Mesenchymal stem cell (in vitro differentiated cells and primary cell): ENCODE data around the gene FHOD1.

Source experiments
- DNase-seq: peaks from one replicate; pipeline ENCODE4 v3.0.0-alpha.2; 2013
- H2AFZ ChIP-seq: one replicate; pipeline ENCODE4 v1.6.1; 2013; ENCODE audit warnings: low read depth, mild to moderate bottlenecking, control low read depth, inconsistent platforms, low read length, moderate library complexity
- H2AK5ac ChIP-seq: 2 replicates; pipeline ENCODE4 v1.6.1; 2013; ENCODE audit warnings: low read length, moderate library complexity, mild to moderate bottlenecking, inconsistent platforms; ENCODE audit not compliant: severe bottlenecking
- H2BK120ac ChIP-seq: one replicate; pipeline ENCODE4 v1.6.1; 2013; ENCODE audit warnings: low read depth, mild to moderate bottlenecking, inconsistent platforms, low read length, moderate library complexity
- H2BK12ac ChIP-seq, 2 experiments: one replicate each; pipeline ENCODE4 v1.6.1; 2013; ENCODE audit warnings: inconsistent platforms in 2 of 2, low read length in 2 of 2, mild to moderate bottlenecking in 2 of 2, moderate library complexity in 2 of 2, control low read depth in 1 of 2
- H2BK15ac ChIP-seq: one replicate; pipeline ENCODE4 v1.6.1; 2013; ENCODE audit warnings: mild to moderate bottlenecking, low read depth, inconsistent platforms; ENCODE audit not compliant: poor library complexity, severe bottlenecking
- H2BK5ac ChIP-seq: 2 replicates; pipeline ENCODE4 v1.6.1; 2013; ENCODE audit warnings: low read depth, mild to moderate bottlenecking, low read length, control low read depth, inconsistent platforms; ENCODE audit not compliant: poor library complexity, severe bottlenecking
- H3K14ac ChIP-seq, 2 experiments: one replicate each; pipeline ENCODE4 v1.6.1; 2013; ENCODE audit warnings: inconsistent platforms in 2 of 2, low read length in 2 of 2, control low read depth in 1 of 2, mild to moderate bottlenecking in 1 of 2, moderate library complexity in 1 of 2
- H3K18ac ChIP-seq, 2 experiments: one replicate each; pipeline ENCODE4 v1.6.1; 2013; ENCODE audit warnings: inconsistent platforms in 2 of 2, low read length in 2 of 2, control low read depth in 1 of 2, low read depth in 1 of 2, mild to moderate bottlenecking in 1 of 2
- H3K23ac ChIP-seq, 2 experiments: one replicate each; pipeline ENCODE4 v1.6.1; 2013; ENCODE audit warnings: inconsistent platforms in 2 of 2, low read length in 2 of 2, mild to moderate bottlenecking in 2 of 2, moderate library complexity in 2 of 2, control low read depth in 1 of 2
- H3K27ac ChIP-seq: 2 replicates; pipeline ENCODE4 v1.5.1; 2013; ENCODE audit warnings: mild to moderate bottlenecking, moderate library complexity, low read length, control low read depth, inconsistent platforms; ENCODE audit not compliant: poor library complexity, severe bottlenecking
- H3K27me3 ChIP-seq, 2 experiments: 2 replicates each; pipeline versions ENCODE4 v1.6.1 to v1.7.0; 2013; ENCODE audit warnings: low read length in 2 of 2, mild to moderate bottlenecking in 2 of 2, moderate library complexity in 2 of 2, control low read depth in 1 of 2, inconsistent platforms in 1 of 2; ENCODE audit not compliant: control insufficient read depth in 1 of 2, insufficient read depth in 1 of 2
- H3K36me3 ChIP-seq, 2 experiments: 2 replicates each; pipeline versions ENCODE4 v1.6.1 to v1.7.0; 2013; ENCODE audit warnings: low read length in 2 of 2, control low read depth in 1 of 2, inconsistent platforms in 1 of 2, low read depth in 1 of 2, mild to moderate bottlenecking in 1 of 2; ENCODE audit not compliant: insufficient read depth in 2 of 2, control insufficient read depth in 1 of 2
- H3K4ac ChIP-seq, 2 experiments: one replicate each; pipeline ENCODE4 v1.6.1; 2013; ENCODE audit warnings: inconsistent platforms in 2 of 2, low read length in 2 of 2, mild to moderate bottlenecking in 2 of 2, moderate library complexity in 2 of 2, control low read depth in 1 of 2, low read depth in 1 of 2
- H3K4me1 ChIP-seq: 2 replicates; pipeline ENCODE4 v1.6.1; 2013; ENCODE audit warnings: low read depth, low read length, control low read depth; ENCODE audit not compliant: control insufficient read depth, insufficient read depth
- H3K4me2 ChIP-seq: 2 replicates; pipeline ENCODE4 v1.6.1; 2013; ENCODE audit warnings: low read length, mild to moderate bottlenecking, inconsistent platforms; ENCODE audit not compliant: poor library complexity, severe bottlenecking
- H3K4me3 ChIP-seq, 2 experiments: 2 replicates each; pipeline versions ENCODE4 v1.5.1 to v1.7.0; 2013; ENCODE audit warnings: low read length in 2 of 2, mild to moderate bottlenecking in 2 of 2, control low read depth in 1 of 2, low read depth in 1 of 2; ENCODE audit not compliant: insufficient read depth in 1 of 2
- H3K79me1 ChIP-seq: replicated peaks from 2 replicates; pipeline ENCODE4 v1.6.1; 2013; ENCODE audit warnings: mild to moderate bottlenecking, control low read depth, low read length, inconsistent platforms; ENCODE audit not compliant: poor library complexity, severe bottlenecking
- H3K9ac ChIP-seq: 2 replicates; pipeline ENCODE4 v1.7.0; 2013; ENCODE audit warnings: mild to moderate bottlenecking, low read length, moderate library complexity
- H3K9me3 ChIP-seq: 2 replicates; pipeline ENCODE4 v1.7.0; 2013; ENCODE audit warnings: mild to moderate bottlenecking, low read length; ENCODE audit not compliant: control insufficient read depth
- H4K8ac ChIP-seq: one replicate; pipeline ENCODE4 v1.6.1; 2013; ENCODE audit warnings: inconsistent platforms, mild to moderate bottlenecking, low read length, moderate library complexity
- H4K91ac ChIP-seq: one replicate; pipeline ENCODE4 v1.6.1; 2013; ENCODE audit warnings: mild to moderate bottlenecking, low read length, inconsistent platforms
- WGBS: methylation state at CpG from one replicate; pipeline ENCODE4 v1.1.7; 2013; ENCODE audit warnings: mixed read lengths; 5-methylcytosine and 5-hydroxymethylcytosine counted together

Gene FHOD1

DNA sequence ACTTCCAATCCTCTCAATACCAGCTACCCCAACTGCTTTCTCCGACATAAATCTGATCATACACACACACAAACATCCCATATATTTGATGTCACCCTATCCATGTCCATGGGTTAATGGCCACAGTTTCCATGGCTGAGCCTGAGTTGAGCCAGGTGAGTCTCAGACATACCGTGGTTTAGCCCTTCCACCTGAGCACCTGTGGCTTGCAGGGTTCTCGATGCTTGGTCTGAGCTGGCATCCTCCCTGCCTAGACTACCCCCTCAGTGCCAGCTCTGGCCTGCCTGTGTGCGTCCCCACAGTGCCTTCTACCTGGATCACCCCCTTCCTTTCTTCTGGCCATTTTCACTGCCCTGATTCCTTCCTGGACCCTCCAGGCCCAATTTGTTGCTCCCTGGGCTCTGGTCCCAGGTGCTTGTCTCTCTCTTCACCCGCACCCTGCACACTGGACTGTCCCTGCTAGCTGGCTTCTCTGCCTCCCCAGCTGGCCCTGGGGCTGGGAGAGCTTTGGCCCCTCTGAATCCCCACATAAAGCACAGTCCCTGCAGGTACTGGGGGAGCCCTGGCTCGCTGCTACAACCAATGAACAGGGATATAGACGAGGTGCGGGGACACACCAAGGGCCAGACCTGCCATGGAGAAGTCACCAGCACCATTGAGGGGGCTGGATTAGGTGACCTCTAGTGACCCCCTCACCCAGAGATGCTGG lies 41.0 kb downstream of the FHOD1 start:
- no peaks in the 10 kb centered on the region for H3K9me3 ChIP-seq
- no peak overlapping the region for H3K27ac ChIP-seq
- WGBS, result 97% methylated on average over 8 of the region's 8 CpGs
- H2BK120ac ChIP-seq, result no peak overlapping the region
- peaks cover 1% of the 10 kb centered on the region for H3K79me1 ChIP-seq
- H3K4me3 ChIP-seq, result no peak overlapping the region
- no peak overlapping the region for H3K4me2 ChIP-seq
- no peak overlapping the region for H3K14ac ChIP-seq
- no peak overlapping the region for H3K23ac ChIP-seq
- H3K27me3 ChIP-seq, result no peaks in the 10 kb centered on the region
- H3K4ac ChIP-seq, result no peak overlapping the region
- no peak overlapping the region for H3K9ac ChIP-seq
- H3K4me1 ChIP-seq, result peaks cover 23% of the 10 kb centered on the region
- H2BK12ac ChIP-seq, result no peak overlapping the region
- DNase-seq, result no peak
- H2BK15ac ChIP-seq, result no peak overlapping the region
- H3K36me3 ChIP-seq, result peaks cover 16 to 50% of the 10 kb centered on the region in 2 experiments
- no peak overlapping the region for H4K8ac ChIP-seq
- no peak overlapping the region for H2AK5ac ChIP-seq
- H3K18ac ChIP-seq, result no peak overlapping the region
- H2AFZ ChIP-seq, result no peak overlapping the region
- no peak overlapping the region for H4K91ac ChIP-seq
- H2BK5ac ChIP-seq, result no peak overlapping the region

DNA sequence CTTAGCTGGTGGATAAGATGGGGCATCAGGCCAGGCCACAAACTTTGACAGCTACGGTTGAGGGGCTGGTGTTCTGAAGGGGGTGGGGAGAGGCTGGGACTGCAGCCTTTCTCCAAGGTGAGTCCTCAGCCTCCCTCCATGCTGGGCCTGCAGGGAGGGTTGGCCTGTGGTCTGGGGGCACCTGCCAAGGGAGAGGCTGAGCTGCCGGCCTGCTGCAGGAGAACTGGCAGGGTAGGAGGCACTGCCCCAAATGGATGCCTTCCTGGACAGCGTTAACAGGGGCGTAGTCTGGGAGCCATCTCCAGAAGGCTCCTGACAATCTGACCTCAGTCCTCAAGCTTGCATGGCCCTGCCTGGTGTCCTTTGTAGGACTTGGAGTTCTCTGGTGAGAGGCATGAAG lies 43.2 kb downstream of the FHOD1 start:
- no peak overlapping the region for H3K14ac ChIP-seq

DNA sequence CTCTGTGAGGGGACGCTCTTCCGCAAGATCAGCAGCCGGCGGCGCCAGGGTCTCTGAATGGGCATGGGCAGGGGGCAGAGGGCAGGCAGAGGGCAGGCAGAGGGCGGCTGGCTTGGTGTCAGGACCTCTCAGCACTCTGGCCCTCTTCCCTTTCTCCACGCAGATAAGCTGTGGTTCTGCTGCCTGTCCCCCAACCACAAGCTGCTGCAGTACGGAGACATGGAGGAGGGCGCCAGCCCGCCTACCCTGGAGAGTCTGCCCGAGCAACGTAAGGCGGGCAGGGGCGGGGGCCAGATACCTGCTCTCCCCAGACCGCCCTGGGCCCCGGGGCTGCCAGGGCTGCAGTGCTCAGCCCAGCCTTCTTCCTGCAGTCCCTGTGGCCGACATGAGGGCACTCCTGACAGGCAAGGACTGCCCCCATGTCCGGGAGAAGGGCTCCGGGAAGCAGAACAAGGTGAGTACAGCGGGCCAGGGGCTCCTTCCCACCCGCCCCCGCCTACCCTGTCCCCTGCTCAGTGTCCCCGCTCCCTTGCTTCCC lies 44.3 kb downstream of the FHOD1 start:
- Histone ChIP-seq H3K4me1 (peaks cover 27% of the 10 kb centered on the region), H4K8ac (no peak overlapping the region), H2AFZ (no peak overlapping the region), H3K27ac (no peak overlapping the region), H2BK15ac (no peak overlapping the region), H2AK5ac (no peak overlapping the region), H3K36me3 (peaks cover 11 to 65% of the 10 kb centered on the region in 2 experiments), H3K4me3 (no peak overlapping the region), H3K4ac (no peak overlapping the region), H3K18ac (no peak overlapping the region), H2BK5ac (no peak overlapping the region), H2BK12ac (no peak overlapping the region), H3K14ac (no peak overlapping the region), H3K79me1 (peaks cover 9% of the 10 kb centered on the region), H3K9me3 (no peaks in the 10 kb centered on the region), H3K23ac (no peak overlapping the region), H4K91ac (no peak overlapping the region), H3K27me3 (no peaks in the 10 kb centered on the region), H3K4me2 (no peak overlapping the region), H3K9ac (no peak overlapping the region), H2BK120ac (no peak overlapping the region)
- 95% methylated on average over 23 of the region's 23 CpGs for WGBS
- no peak for DNase-seq

More for the DNA sequence above, 43.2 kb downstream of the FHOD1 start:
- Histone ChIP-seq H2AK5ac (no peak overlapping the region), H3K18ac (no peak overlapping the region), H4K8ac (no peak overlapping the region), H3K27me3 (no peaks in the 10 kb centered on the region), H3K4me2 (no peak overlapping the region), H3K9ac (no peak overlapping the region), H2BK15ac (no peak overlapping the region), H3K4ac (no peak overlapping the region), H4K91ac (no peak overlapping the region), H3K36me3 (peaks cover 3 to 56% of the 10 kb centered on the region in 2 experiments), H2BK120ac (no peak overlapping the region), H3K27ac (no peak overlapping the region), H3K9me3 (no peaks in the 10 kb centered on the region), H2AFZ (no peak overlapping the region), H3K23ac (no peak overlapping the region), H3K4me1 (peaks cover 25% of the 10 kb centered on the region), H3K4me3 (no peak overlapping the region), H2BK5ac (no peak overlapping the region), H3K79me1 (peaks cover 7% of the 10 kb centered on the region), H2BK12ac (no peak overlapping the region)
- WGBS, result 94% methylated on average over 4 of the region's 4 CpGs
- no peak for DNase-seq

GRCh38 chr16:67202426-67202825 lies 44.9 kb downstream of the FHOD1 start:
- WGBS, result 97% methylated on average over 12 of the region's 12 CpGs

More at GRCh38 chr16:67202426-67202825, 44.9 kb downstream of the FHOD1 start:
- Histone ChIP-seq H3K4me1 (peaks cover 26% of the 10 kb centered on the region), H3K14ac (no peak overlapping the region), H3K27me3 (no peaks in the 10 kb centered on the region), H3K79me1 (peaks cover 13% of the 10 kb centered on the region), H3K4ac (no peak overlapping the region), H4K8ac (no peak overlapping the region), H3K27ac (no peak overlapping the region), H3K9ac (no peak overlapping the region), H2BK5ac (no peak overlapping the region), H2BK12ac (no peak overlapping the region), H2AFZ (no peak overlapping the region), H2BK15ac (no peak overlapping the region), H2BK120ac (no peak overlapping the region), H3K4me2 (no peak overlapping the region), H3K36me3 (peaks cover 17 to 71% of the 10 kb centered on the region in 2 experiments), H2AK5ac (no peak overlapping the region), H3K9me3 (no peaks in the 10 kb centered on the region), H3K23ac (no peak overlapping the region), H3K4me3 (no peak overlapping the region), H4K91ac (no peak overlapping the region), H3K18ac (no peak overlapping the region)
- DNase-seq, result no peak
